Ishikawa (cell line): ENCODE measurements around the gene REXO5.

ENCODE experiments used
- CEBPB ChIP-seq: IDR thresholded peaks from 2 replicates; pipeline ENCODE4 v1.6.1; 2012
- CREB1 ChIP-seq: IDR thresholded peaks from 2 replicates; pipeline ENCODE4 v1.6.1; 2012; ENCODE audit warnings: low read depth
- EGR1 ChIP-seq: IDR thresholded peaks from 2 replicates; pipeline ENCODE4 v1.6.1; 2012
- EP300 ChIP-seq: IDR thresholded peaks from 2 replicates; pipeline ENCODE4 v1.6.1; 2012; ENCODE audit warnings: borderline replicate concordance
- FOXM1 ChIP-seq: IDR thresholded peaks from 2 replicates; pipeline ENCODE4 v1.6.1; 2012; ENCODE audit warnings: low read depth, borderline replicate concordance
- MAX ChIP-seq: IDR thresholded peaks from 2 replicates; pipeline ENCODE4 v1.6.1; 2012
- NFIC ChIP-seq: IDR thresholded peaks from 2 replicates; pipeline ENCODE4 v1.6.1; 2012
- RAD21 ChIP-seq: IDR thresholded peaks from 2 replicates; pipeline ENCODE4 v1.6.1; 2012; ENCODE audit warnings: low read depth
- REST ChIP-seq: IDR thresholded peaks from 2 replicates; pipeline ENCODE4 v1.6.1; 2012; ENCODE audit warnings: low read depth, mild to moderate bottlenecking
- TAF1 ChIP-seq: IDR thresholded peaks from 2 replicates; pipeline ENCODE4 v1.6.1; 2012; ENCODE audit warnings: low read depth, mild to moderate bottlenecking
- TCF12 ChIP-seq: IDR thresholded peaks from 2 replicates; pipeline ENCODE4 v1.6.1; 2012; ENCODE audit warnings: low read depth
- TEAD4 ChIP-seq: IDR thresholded peaks from 2 replicates; pipeline ENCODE4 v1.6.1; 2012
- USF1 ChIP-seq: IDR thresholded peaks from 2 replicates; pipeline ENCODE4 v1.6.1; 2012
- YY1 ChIP-seq: IDR thresholded peaks from 2 replicates; pipeline ENCODE4 v1.6.1; 2012; ENCODE audit warnings: low read depth
- ZBTB7A ChIP-seq: IDR thresholded peaks from 2 replicates; pipeline ENCODE4 v1.6.1; 2012; ENCODE audit warnings: low read depth

REXO5 gene

GRCh38 chr16:20883554-20884239 is 77.4 kb downstream of the REXO5 start:
- no peak for TF ChIP-seq REST
- no peak for TF ChIP-seq YY1
- no peak for TF ChIP-seq EP300

GRCh38 chr16:20884240-20884556 is 77.9 kb downstream of the REXO5 start:
- no peak for TF ChIP-seq CREB1
- no peak for TF ChIP-seq EP300
- no peak for TF ChIP-seq ZBTB7A
- no peak for TF ChIP-seq CEBPB
- TF ChIP-seq TAF1 = no peak
- no peak for TF ChIP-seq REST
- no peak for TF ChIP-seq FOXM1
- TF ChIP-seq TCF12 = no peak
- TF ChIP-seq YY1 = no peak
- no peak for TF ChIP-seq TEAD4
- no peak for TF ChIP-seq USF1
- no peak for TF ChIP-seq MAX
- TF ChIP-seq RAD21 = no peak
- no peak for TF ChIP-seq NFIC
- TF ChIP-seq EGR1 = no peak

GRCh38 chr16:20886320-20886719 is 80.0 kb downstream of the REXO5 start:
- TF ChIP-seq RAD21 (no peak), EGR1 (no peak), REST (no peak), CREB1 (no peak), NFIC (no peak), USF1 (no peak), EP300 (no peak), TCF12 (no peak), TAF1 (no peak), YY1 (no peak), MAX (no peak), FOXM1 (no peak), CEBPB (no peak), TEAD4 (no peak)

- TF ChIP-seq EGR1 (no peak), MAX (no peak)
Observed at GRCh38 chr16:20887207-20887606, 80.9 kb downstream of the REXO5 start.
